Measurements from ENCODE around the gene POLR2B. TPM values are rescaled to one million over a fixed set of nuclear protein-coding genes. Genes with fewer than 3 reads are reported as not detected.

Gene POLR2B
- total and polyA plus RNA-seq, 2 of the 8 experiments (the other 6 are each of a cell fraction or from before 2014, with no cell fraction given): 59.3 to 115 TPM

GRCh38 chr4:57063518-57063917 lies 84.8 kb downstream of the POLR2B start:
- H2BK120ac ChIP-seq (replicated peaks; ENCODE audit: low read depth, low read length): no peak overlapping the region
- no peak overlapping the region for H3K4me2 ChIP-seq (ENCODE audit: insufficient read depth in 1 of 2, low read depth in 2 of 2, low read length in 2 of 2)
- no peak overlapping the region for H4K8ac ChIP-seq (ENCODE audit: extremely low read depth, insufficient read depth, low read length)
- H3K4ac ChIP-seq (replicated peaks; ENCODE audit: insufficient read length, low read depth, low read length): no peak overlapping the region
- no peaks in the 10 kb centered on the region for H3K4me1 ChIP-seq (replicated peaks in 1 of 4; ENCODE audit: control insufficient read depth in 3 of 4, insufficient read depth in 4 of 4, low read length in 3 of 4)
- FAIRE-seq: no peak
- no peak overlapping the region for H3K27ac ChIP-seq (ENCODE audit: low read depth, low read length)
- H3K23ac ChIP-seq (ENCODE audit: insufficient read length): no peak overlapping the region
- no peaks in the 10 kb centered on the region for H3K79me1 ChIP-seq (ENCODE audit: low read depth, low read length)
- H3K27me3 ChIP-seq (replicated peaks in 1 of 4; ENCODE audit: control insufficient read depth in 3 of 4, extremely low read depth in 1 of 4, insufficient read depth in 3 of 4, low read length in 3 of 4): no peaks in the 10 kb centered on the region
- no peak overlapping the region for H2BK15ac ChIP-seq (ENCODE audit: low read length)
- no peak overlapping the region for H3K4me3 ChIP-seq (ENCODE audit: extremely low read depth in 1 of 4, insufficient read depth in 2 of 4, low read depth in 3 of 4, low read length in 4 of 4)
- no peak overlapping the region for H2AFZ ChIP-seq (ENCODE audit: low read length)
- H2BK20ac ChIP-seq (ENCODE audit: low read length): no peak overlapping the region
- H2BK12ac ChIP-seq (ENCODE audit: low read depth, low read length): no peak overlapping the region
- DNase-seq (ENCODE audit: low read depth in 1 of 2, low spot score in 2 of 2): no peak
- CTCF ChIA-PET (ENCODE audit: partially characterized antibody): interaction anchor here (1.5 to 1.9 kb wide), 2 partner anchors 25 to 99 kb away, joined by 3 to 6 read pairs; no protein-coding TSS in a partner anchor
- no peak overlapping the region for H2AK5ac ChIP-seq (ENCODE audit: low read depth, low read length)
- H3K9ac ChIP-seq (replicated peaks in 1 of 4; ENCODE audit: extremely low read depth in 1 of 4, low read depth in 3 of 4, low read length in 3 of 4): no peak overlapping the region
- H4K91ac ChIP-seq (replicated peaks; ENCODE audit: insufficient read length, low read length): no peak overlapping the region
- no peak overlapping the region for H2BK5ac ChIP-seq (ENCODE audit: low read depth, low read length)
- TF ChIP-seq TAF1 (IDR thresholded peaks at IDR 0.05; ENCODE audit: low read depth, low read length) (no peak), SIX5 (IDR thresholded peaks at IDR 0.05; ENCODE audit: low read depth, low read length) (no peak), TAF7 (optimal IDR thresholded peaks at IDR 0.05; ENCODE audit: borderline replicate concordance, low read depth, low read length) (no peak), TEAD4 (IDR thresholded peaks at IDR 0.05; ENCODE audit: low read depth, low read length) (no peak), BRCA1 (IDR thresholded peaks at IDR 0.05; ENCODE audit: low read depth, low read length) (no peak), ASH2L (IDR thresholded peaks at IDR 0.05; ENCODE audit: low read length) (no peak), EZH2 (IDR thresholded peaks at IDR 0.05; ENCODE audit: low read depth, low read length, severe bottlenecking) (no peak), POLR2AphosphoS5 (IDR thresholded peaks at IDR 0.05; ENCODE audit: low read depth, low read length) (no peak), HDAC2 (IDR thresholded peaks at IDR 0.05; ENCODE audit: borderline replicate concordance in 1 of 2, low read depth in 2 of 2, low read length in 2 of 2) (no peak), JUN (IDR thresholded peaks at IDR 0.05; ENCODE audit: low read depth, low read length) (no peak), RXRA (IDR thresholded peaks at IDR 0.05; ENCODE audit: insufficient read depth, low read depth, low read length) (no peak), FOSL1 (IDR thresholded peaks at IDR 0.05; ENCODE audit: insufficient read depth, low read depth, low read length) (no peak)
- H3K36me3 ChIP-seq (ENCODE audit: control insufficient read depth in 2 of 4, insufficient read depth in 4 of 4, low read length in 3 of 4): no peaks in the 10 kb centered on the region
- H4K20me1 ChIP-seq (replicated peaks in 1 of 2; ENCODE audit: control insufficient read depth in 1 of 2, insufficient read depth in 2 of 2, low read length in 2 of 2): no peaks in the 10 kb centered on the region
- H4K5ac ChIP-seq (ENCODE audit: insufficient read length, low read depth, low read length): no peak overlapping the region
- H3K56ac ChIP-seq (replicated peaks; ENCODE audit: insufficient read length, low read depth, low read length): no peak overlapping the region
- no peak overlapping the region for H3K14ac ChIP-seq (ENCODE audit: insufficient read length)
- WGBS, 2 experiments (ENCODE audit: extremely low coverage in 1 of 2, insufficient coverage in 1 of 2, insufficient read length in 1 of 2, insufficient replicate concordance in 2 of 2, low coverage in 1 of 2, low lambda C conversion rate in 2 of 2, missing lambda C conversion rate in 1 of 2): 83% methylated on average over 1 of the region's 1 CpG; no CpG with 5 or more reads in 1 of the 2 experiments
- H3K9me3 ChIP-seq (ENCODE audit: insufficient read depth in 2 of 2, low read depth in 1 of 2, low read length in 1 of 2): no peaks in the 10 kb centered on the region
- H3K79me2 ChIP-seq (ENCODE audit: control insufficient read depth in 1 of 2, insufficient read depth in 2 of 2, low read length in 2 of 2): no peaks in the 10 kb centered on the region
- H3K23me2 ChIP-seq (ENCODE audit: low read depth, low read length): no peaks in the 10 kb centered on the region
- POLR2A ChIA-PET (ENCODE audit: partially characterized antibody): no interaction called here
- H3K18ac ChIP-seq (ENCODE audit: extremely low read depth, low read length): no peak overlapping the region
